BJ (cell line): ENCODE results near the gene KLK5. TPM values are rescaled to one million over a fixed set of nuclear protein-coding genes. Genes with fewer than 3 reads are reported as not detected.
"Not testable (repeated sequence)": the region's sequence is repeated elsewhere in the genome, so short reads cannot be mapped to it uniquely, and the experiment has no call there.

Experiments used
- CTCF ChIA-PET: fragments of 350-600 bp; formaldehyde crosslinking; extraction: SDS; loops from one replicate; lab custom pipeline; 2021; ENCODE audit warnings: antibody characterized with exemption, inconsistent platforms; lab: Yijun Ruan, JAX
- POLR2A ChIA-PET: fragments of 300-600 bp; sonication (Branson Sonifier 250); formaldehyde crosslinking; extraction: SDS; loops from one replicate; lab custom pipeline; 2021; ENCODE audit warnings: antibody characterized with exemption; lab: Charles Lee
- DNase-seq: peaks from one replicate; pipeline ENCODE4 v3.0.0-alpha.2; 2011; ENCODE audit warnings: low read depth
- H3K27me3 ChIP-seq: 2 replicates; pipeline ENCODE4 v1.6.0; 2011; ENCODE audit warnings: low read length; ENCODE audit not compliant: control insufficient read depth, insufficient read depth
- H3K36me3 ChIP-seq: 2 replicates; pipeline ENCODE4 v1.5.1; 2011; ENCODE audit warnings: low read length; ENCODE audit not compliant: control insufficient read depth, insufficient read depth
- H3K4me3 ChIP-seq: 2 replicates; pipeline ENCODE4 v1.5.1; 2011; ENCODE audit warnings: low read depth, mild to moderate bottlenecking, control low read depth, low read length
- polyA plus RNA-seq: library from polyadenylated mRNA; depleted of rRNA; stranded (reverse); fragments of >200 nt; gene quantifications from 2 replicates; pipeline ENCODE4 v1.2.3, GENCODE V29; 2011
- TF ChIP-seq, protein P1 (sequence below): IDR thresholded peaks from 2 replicates; pipeline ENCODE4 v1.5.1; 2011; ENCODE audit warnings: low read depth, mild to moderate bottlenecking, control low read depth, inconsistent platforms, low read length, moderate library complexity; ENCODE audit not compliant: insufficient read depth

The KLK5 gene
- polyA plus RNA-seq, 1 experiment = not detected

DNA sequence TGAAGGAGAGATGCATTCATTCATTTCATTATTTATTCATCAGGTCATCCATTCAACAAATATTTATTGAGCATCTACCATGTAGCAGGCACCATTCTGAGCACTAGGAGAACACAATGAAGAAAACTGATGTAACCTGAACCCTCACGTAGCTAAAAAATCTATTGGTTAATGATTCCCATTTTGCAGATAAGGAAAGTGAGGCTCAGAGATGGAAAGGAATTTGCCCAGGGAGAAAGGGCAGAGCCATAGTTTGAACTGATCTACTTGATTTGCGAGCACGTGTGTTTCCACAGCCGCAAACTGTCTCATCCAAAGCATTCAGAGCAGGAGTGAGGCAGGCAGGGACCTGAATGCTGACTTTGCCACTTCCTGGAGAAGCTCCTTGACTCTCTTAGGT, 45.8 kb upstream of the KLK5 start:
- POLR2A ChIA-PET = no interaction called here
- H3K4me3 ChIP-seq = no peak overlapping the region

DNA sequence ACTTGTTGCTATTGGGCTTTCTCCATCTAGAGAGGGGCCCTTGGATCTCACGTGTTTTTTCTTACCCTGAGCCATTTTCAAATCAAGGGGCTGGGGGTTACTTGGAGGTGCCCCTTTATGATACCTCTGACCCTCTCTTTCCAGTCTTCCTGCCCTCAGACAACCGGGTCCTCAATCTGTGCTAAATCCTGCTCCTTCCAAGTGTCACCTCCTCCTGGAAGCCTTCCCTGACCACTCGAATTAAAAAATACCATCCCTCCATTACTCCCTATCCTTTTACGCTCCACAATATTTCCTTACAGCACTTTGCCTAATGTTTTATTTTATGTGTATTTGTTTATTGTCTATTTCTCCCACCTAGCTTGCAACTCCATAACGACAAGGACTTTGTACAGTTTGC, 45.2 kb upstream of the KLK5 start:
- no peak overlapping the region for H3K4me3 ChIP-seq
- no peaks in the 10 kb centered on the region for H3K36me3 ChIP-seq
- POLR2A ChIA-PET = no interaction called here
- TF ChIP-seq, protein P1, sequence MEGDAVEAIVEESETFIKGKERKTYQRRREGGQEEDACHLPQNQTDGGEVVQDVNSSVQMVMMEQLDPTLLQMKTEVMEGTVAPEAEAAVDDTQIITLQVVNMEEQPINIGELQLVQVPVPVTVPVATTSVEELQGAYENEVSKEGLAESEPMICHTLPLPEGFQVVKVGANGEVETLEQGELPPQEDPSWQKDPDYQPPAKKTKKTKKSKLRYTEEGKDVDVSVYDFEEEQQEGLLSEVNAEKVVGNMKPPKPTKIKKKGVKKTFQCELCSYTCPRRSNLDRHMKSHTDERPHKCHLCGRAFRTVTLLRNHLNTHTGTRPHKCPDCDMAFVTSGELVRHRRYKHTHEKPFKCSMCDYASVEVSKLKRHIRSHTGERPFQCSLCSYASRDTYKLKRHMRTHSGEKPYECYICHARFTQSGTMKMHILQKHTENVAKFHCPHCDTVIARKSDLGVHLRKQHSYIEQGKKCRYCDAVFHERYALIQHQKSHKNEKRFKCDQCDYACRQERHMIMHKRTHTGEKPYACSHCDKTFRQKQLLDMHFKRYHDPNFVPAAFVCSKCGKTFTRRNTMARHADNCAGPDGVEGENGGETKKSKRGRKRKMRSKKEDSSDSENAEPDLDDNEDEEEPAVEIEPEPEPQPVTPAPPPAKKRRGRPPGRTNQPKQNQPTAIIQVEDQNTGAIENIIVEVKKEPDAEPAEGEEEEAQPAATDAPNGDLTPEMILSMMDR = no peak
- CTCF ChIA-PET = no interaction called here
- no peaks in the 10 kb centered on the region for H3K27me3 ChIP-seq
- DNase-seq = no peak

More for the DNA sequence above, 45.8 kb upstream of the KLK5 start:
- no peaks in the 10 kb centered on the region for H3K27me3 ChIP-seq
- DNase-seq = no peak
- TF ChIP-seq, protein P1 = no peak
- H3K36me3 ChIP-seq = no peaks in the 10 kb centered on the region
- CTCF ChIA-PET = no interaction called here

DNA sequence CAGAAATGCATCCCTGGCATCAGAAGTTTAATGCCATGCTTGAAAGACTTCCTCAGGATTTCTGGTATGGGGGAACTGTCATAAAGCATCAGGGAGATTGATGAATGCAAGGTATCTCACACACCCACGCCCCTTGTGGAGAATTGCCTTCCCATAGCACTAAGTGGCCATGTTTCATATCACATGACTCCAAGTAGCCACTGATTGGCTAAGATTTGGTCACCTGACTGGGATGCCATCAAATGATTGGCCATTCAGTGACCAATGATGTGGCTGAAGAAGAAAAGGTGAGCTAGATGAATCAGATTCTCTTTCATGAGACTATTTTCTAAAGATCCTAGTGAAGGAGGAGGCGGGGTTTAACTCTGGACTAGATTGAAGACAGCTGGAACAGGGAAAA, 41.3 kb upstream of the KLK5 start:
- no peaks in the 10 kb centered on the region for H3K27me3 ChIP-seq
- no peak for DNase-seq
- POLR2A ChIA-PET = no interaction called here
- CTCF ChIA-PET = no interaction called here
- H3K4me3 ChIP-seq = no peak overlapping the region
- TF ChIP-seq, protein P1 = no peak
- H3K36me3 ChIP-seq = no peaks in the 10 kb centered on the region

DNA sequence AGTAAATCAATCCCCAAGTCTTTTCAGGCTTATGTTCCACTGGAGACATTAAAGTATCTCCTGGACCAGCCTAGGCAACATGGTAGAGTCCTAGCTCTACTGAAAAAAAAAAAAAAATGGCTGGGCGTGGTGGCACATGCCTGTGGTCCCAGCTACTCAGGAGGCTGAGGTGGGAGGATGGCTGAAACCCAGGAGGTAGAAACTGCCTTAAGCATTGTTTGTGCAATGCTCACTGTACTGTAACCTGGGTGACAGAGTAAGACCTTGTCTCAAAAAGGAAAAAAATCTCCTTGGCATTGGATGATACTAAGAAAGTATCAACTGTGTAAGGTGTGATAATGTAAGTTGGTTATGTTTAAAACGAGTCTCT, 39.8 kb upstream of the KLK5 start:
- no peak for DNase-seq
- Histone ChIP-seq H3K36me3 (no peaks in the 10 kb centered on the region), H3K4me3 (no peak overlapping the region), H3K27me3 (no peaks in the 10 kb centered on the region)
- ChIA-PET POLR2A (no interaction called here), CTCF (no interaction called here)
- TF ChIP-seq, protein P1 = no peak

DNA sequence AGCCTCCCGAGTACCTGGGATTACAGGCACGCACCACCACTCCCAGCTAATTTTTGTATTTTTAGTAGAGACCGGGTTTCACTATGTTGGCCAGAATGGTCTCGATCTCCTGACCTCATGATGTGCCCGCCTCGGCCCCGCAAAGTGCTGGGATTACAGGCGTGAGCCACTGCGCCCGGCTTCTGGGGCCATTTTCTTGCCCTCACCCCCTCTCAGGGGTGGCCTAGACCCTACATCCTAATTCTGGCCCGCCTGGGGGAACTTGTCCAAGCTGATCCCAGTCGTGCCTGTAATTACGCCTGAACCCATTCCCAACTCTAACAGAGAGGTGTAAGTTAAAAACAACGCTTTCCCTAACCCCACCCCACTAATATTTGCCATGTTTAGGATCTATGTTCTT, 31.6 kb upstream of the KLK5 start:
- DNase-seq, H3K36me3 ChIP-seq, H3K27me3 ChIP-seq, POLR2A ChIA-PET, CTCF ChIA-PET, H3K4me3 ChIP-seq: not testable (repeated sequence)

DNA sequence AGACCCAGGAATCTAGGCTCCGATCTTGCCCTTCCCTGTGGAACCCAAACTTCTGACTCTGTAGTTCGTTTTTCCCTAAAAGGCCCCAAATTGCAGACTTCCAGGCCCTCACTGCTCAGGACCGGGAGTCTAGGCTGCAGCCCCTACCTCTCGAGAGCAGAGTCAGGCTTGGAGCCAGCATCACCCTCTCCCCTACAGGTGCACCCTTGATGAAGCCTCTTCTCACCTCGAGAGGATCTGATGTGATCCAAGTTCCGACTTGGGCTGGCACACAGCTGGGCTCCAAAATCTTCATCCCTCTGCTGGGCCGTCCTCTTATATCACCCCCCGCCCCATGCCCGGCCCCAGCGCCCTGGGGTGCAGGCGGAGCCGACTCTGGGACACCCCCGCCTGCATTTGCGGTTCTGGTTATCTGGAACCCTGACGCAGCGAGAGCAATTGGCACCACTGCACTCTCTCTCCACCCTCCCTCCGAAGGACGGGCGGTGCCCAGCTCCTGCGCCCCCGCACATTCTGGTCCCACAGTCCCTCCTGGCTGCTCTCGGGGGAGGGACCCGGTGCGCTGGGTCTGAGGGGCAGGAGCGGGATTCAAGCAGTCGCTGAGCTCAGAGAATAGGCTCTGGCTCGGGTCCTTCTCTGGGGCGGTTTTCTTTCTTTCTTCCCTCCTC, 30.9 kb upstream of the KLK5 start, which contains the start of gene KLK7:
KLK7 (minus strand) TSS at position 293 of the 668 bp plus-strand sequence. CDS start 1,518 bp downstream, outside the sequence.
- no peaks in the 10 kb centered on the region for H3K27me3 ChIP-seq
- ChIA-PET POLR2A (no interaction called here), CTCF (no interaction called here)
- H3K36me3 ChIP-seq = no peaks in the 10 kb centered on the region
- TF ChIP-seq, protein P1 = no peak
- no peak for DNase-seq
- H3K4me3 ChIP-seq = no peak within 1 kb of the TSS
